HG02623 (cell line): Measurements from ENCODE around the gene HELZ2.
"Not testable (repeated sequence)": the region's sequence is repeated elsewhere in the genome, so short reads cannot be mapped to it uniquely, and the experiment has no call there.

Experiments
- ATAC-seq: cut with Tn5 transposase; IDR thresholded peaks from one replicate; pipeline ENCODE4 v1.9.1; 2021; ENCODE audit warnings: moderate library complexity; ENCODE audit not compliant: unreplicated experiment

HELZ2 gene, protein sequence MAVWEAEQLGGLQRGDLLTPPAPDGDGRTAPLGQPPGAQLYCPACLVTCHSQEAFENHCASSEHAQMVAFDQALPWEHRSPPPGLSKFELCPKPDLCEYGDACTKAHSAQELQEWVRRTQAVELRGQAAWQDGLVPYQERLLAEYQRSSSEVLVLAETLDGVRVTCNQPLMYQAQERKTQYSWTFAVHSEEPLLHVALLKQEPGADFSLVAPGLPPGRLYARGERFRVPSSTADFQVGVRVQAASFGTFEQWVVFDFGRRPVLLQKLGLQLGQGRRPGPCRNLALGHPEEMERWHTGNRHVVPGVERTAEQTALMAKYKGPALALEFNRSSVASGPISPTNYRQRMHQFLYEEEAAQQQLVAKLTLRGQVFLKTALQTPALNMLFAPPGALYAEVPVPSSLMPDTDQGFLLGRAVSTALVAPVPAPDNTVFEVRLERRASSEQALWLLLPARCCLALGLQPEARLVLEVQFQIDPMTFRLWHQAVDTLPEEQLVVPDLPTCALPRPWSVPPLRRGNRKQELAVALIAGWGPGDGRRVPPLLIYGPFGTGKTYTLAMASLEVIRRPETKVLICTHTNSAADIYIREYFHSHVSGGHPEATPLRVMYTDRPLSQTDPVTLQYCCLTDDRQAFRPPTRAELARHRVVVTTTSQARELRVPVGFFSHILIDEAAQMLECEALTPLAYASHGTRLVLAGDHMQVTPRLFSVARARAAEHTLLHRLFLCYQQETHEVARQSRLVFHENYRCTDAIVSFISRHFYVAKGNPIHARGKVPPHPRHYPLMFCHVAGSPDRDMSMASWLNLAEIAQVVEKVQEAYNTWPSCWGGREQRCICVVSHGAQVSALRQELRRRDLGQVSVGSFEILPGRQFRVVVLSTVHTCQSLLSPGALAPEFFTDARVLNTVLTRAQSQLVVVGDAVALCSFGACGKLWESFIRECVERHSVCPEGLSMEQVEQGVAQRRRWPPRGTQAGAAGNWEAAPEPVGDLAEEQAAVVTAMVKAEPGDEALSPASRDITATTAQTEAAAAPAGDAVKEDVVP (N-terminal part only)

DNA sequence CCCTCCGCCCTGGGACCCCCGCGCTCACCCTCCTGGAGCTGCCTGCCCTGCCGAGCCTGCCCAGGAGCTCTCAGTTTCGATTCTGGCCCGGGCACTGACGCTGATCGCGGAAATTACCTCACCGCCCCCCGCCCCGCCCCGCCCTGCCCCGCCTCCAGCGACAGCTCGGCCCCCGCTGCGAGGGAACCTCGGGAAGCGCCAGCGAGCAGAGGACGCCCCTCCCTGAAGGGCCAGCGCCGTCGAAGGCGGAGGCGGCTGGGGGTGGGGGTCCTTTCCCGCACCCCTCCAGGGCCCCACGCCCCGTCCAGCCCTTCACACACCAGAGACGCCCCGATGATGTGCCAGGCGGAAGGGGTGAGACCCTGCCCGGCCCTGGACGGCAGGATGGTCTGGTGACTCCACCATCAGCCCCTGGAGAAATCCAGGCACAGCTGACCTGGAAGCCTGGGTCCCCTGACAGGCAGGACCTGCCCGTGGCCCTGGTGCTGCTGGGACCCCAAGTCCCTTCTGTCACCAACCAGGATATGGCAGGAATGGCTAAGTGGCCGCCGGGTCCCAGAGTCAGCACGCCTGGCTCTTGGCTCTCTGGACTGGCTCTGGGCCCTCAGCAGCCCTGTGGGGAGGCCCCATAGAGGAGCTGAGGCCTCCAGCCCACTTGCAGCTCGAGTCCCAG, at the start of gene HELZ2:
HELZ2 (minus strand) TSS at position 84 of the 673 bp plus-strand sequence. CDS start 1,854 bp downstream, outside the sequence.
- no peak for ATAC-seq

DNA sequence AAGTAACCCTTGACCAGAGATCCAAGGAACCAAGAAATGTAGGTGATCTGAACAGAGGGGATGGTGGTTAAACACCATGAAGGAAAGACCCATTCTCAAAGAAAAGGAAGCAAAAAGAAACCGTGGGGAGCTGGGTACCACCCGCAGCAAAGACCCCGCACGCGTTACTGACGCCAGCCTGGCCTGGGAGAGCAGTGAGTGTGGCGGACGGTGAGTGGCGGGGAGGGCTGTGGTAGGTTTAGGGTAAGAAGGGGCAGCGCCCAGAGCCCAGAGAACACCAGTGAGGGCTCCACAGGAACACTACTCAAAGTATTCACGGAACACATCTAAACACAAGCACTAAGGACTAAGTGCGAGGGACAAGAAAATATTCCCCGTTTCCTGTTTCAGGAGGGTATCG, 48.7 kb upstream of the HELZ2 start:
- no peak for ATAC-seq

DNA sequence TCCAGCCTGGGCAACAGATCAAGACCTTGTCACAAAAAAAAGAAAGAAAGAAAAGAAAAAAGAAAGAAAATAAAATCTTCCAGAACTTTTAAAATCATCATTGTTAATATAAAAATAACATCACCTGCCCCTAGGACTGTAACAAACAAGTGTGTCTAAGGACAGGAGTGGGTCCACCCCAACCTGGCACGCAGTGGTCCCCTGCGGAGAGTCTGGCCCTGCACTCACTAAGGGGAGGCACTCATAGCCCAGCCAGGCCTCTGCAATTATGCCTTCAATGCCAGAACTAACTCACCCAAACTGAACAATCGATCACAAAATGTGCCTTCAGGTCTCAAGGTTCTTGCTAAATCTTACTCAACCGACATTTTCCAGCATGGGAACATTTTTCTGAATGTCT, 48.1 kb upstream of the HELZ2 start:
- no peak for ATAC-seq

DNA sequence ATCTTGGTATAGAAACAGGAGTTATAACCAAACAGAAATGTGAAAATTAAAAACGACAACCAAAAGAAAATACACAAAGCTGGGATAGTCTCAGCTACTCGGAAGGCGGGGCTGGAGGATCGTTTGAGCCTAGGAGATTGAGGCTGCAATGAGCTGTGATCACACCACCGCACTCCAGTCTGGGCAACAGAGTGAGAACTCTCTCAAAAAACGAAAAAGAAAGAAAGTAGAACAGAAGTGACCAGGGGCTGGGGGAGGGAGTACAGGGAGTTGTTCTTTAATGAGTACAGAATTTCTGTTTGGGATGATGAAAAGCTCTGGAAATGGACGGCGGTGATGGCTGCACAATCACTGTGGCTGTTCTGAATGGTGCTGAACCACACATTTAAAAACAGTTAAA, 47.0 kb upstream of the HELZ2 start:
- ATAC-seq: no peak

DNA sequence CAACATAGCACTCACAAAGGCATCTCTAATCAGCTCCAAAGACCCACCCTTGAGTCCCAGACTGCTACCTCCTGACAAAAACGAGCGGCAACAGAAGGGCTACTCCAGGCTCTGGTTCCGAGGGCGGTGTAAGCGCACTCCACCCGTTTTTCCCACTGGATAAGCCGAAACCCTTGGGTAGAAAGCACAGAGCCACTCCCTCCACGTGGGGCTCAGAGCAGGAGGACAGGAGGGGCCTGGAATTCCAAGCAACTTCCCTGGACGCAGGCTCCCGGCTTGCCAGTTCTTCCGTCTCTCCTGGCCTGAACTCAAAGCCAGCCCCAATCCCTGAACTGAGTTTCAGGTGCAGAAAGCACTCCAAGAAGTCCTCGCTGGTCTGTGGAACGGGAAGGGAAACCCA, 45.5 kb upstream of the HELZ2 start:
- ATAC-seq: no peak

DNA sequence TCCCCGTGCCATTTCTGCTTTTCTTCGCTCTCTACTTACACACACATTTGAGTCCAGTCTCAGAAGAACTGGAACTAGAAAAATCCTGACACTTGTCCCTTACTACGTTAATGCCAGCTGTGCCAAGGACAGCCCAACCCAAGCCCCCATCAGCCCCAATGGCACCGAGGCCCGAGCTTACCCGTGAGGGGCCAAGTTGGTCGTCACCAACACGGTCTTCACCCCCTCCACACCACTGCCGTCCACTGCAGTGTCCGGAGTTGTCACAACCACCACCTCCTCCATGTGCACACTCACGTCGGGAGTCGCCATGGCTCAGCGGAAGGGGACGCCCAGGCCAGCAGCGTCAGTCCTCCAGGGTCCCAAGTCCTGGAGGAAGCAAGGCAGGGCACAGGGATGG, 45.0 kb upstream of the HELZ2 start:
- no peak for ATAC-seq

DNA sequence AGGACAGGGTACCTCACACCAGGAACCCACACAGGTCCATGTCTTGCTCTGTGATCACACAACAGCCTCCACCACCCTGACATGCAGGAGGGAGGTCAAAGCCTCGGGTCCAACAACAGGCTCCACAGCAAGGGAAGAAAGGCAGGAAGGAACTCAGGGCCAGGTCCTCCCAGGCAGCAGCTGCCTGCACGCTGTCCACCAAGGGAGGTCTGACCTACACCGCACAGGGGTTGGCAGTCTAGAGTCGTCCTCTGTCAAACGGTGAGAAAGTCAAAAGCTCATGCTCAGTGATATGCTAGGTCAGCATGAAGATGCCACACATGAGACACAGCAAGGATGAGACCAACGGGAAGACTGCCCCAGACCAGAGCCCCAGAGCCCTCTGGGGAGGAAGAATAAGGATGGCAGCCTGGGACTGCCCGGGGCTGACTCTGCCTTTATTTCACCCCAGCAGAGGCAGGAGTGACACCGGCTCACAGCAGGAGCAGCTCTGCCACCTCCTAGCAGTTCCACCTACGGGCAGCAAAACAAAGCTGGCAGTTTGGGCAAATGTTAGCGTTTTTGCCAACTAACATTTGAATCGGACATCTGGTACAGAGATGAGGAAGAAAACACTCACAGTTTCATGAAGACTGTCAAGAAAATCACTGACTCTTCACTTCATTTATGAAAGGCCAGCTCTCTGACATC, 44.4 kb upstream of the HELZ2 start:
- ATAC-seq: no peak

DNA sequence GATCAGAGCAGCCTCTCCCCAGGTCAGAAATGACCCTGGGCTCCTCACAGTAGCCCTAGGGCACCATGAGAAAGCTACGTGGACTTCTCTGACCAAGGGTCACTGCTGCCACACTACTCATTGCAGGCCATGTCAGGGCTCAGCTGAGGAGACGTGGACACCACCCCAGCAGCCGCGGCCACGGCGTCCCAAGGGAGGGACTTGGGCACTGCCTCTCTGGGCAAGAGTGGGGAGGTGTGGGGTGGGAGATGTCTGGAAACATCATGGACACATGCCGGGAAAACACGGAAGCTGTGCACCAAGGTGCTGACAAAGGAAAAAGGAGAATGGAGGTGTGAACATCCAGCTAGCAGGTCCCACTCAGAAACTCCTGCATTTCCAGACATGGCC, 43.8 kb upstream of the HELZ2 start:
- no peak for ATAC-seq

DNA sequence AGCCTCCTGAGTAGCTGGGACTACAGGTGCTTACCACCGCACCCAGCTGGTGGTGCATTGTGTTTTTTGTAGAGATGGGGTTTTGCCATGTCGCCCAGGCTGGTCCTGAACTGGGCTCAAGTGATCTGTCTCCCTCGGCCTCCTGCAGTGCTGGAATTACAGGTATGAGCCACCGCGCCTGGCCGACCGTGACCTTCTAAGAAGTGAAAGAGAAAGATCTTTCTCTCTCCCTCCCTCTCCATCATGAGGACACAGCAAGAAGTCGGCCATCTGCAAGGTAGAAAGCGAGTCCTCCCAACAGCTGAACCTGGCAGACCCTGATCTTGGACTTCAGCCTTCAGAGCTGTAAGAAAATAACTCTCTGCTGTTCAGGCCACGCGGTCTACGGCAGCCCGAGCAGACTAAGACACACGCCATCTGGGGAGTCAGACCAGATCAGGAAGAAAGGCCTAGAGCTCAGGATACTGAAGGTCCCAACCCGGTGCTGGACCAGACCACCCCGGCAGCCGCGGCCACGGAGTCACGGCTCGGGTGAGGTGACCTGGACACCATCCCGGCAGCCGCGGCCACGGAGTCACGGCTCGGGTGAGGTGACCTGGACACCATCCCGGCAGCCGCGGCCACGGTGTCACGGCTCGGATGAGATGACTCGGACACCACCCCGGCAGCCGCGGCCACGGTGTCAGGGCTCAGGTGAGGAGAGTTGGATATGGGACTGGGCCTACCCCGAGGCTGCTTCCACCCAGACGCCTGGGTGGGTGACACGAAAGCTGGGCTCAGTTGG, 43.2 kb upstream of the HELZ2 start:
- ATAC-seq: no peak

DNA sequence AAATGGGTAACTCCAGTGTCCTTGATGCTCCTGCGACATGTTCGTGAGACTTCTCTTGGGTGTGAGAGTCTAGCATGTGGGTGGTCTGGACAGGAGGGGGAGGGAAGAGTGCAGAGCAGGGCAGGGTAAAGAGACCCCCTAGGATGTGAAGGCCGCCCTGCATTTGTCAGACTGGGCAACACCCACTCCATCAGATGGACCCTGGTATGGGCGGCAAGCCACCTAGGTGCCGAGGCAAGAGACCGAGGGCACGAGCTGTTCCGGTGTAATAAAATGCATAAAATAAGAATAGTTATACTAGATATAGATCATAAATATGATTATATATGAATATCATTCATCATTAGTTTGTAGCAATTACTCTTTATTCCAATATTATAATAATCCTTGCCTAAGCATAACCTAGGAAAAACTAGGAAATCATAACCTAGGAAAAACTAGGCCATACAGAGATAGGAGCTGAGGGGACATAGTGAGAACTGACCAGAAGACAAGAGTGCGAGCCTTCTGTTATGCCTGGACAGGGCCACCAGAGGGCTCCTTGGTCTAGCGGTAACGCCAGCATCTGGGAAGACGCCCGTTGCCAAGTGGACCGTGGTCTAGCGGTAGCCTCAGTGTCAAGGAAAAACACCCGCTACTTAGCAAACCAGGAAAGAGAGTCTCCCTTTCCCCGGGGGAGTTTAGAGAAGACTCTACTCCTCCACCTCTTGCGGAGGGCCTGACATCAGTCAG, 40.0 kb upstream of the HELZ2 start:
- not testable (repeated sequence) for ATAC-seq

DNA sequence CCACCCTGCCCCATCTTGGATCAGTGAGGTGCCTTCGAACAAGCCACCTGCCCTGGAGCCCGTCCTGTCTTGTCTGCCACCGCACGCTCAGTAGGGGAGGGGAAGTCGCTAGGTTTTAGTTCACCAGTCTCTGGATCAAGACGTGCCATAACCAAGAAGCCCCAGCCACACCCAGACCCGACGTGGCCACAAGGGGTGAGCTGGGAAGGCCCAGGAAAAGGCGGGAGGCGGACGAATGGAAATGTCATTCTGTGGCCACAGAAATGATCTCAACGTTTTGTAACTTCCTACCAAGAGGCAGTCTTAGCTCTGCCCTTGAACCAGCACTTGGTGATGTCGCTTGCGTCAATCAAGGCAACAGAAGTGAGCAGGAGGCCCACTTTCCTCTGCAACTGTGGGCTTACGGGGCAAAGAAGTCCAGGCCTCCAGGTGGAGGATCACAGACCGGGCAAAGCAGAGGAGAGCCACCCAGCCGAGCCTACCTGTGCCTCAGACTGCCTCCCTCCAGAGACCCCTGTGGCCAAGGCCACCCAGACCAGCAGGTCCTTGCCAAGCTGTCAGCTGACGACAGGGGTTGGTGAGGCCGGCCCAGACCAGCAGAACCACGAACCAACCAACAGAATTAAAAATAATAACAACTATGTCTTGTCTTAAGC, 38.4 kb upstream of the HELZ2 start:
- ATAC-seq: no peak

DNA sequence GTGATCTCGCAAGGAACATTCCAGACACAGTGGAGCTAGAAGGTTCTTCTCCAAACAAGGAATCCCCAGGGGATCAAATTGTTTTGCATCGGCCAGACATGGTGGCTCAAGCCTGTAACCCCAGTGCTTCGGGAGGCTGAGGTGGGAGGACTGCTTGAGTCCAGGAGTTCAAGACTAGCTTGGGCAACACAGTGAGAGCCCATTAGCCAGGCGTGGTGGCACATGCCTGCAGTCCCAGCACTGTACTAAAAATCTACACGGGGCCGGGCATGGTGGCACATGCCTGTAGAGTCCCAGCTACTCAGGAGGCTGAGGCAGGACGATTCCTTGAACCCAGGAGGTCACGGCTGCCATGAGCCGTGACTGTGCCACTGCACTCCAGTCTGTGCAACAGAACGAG, 37.6 kb upstream of the HELZ2 start:
- no peak for ATAC-seq

DNA sequence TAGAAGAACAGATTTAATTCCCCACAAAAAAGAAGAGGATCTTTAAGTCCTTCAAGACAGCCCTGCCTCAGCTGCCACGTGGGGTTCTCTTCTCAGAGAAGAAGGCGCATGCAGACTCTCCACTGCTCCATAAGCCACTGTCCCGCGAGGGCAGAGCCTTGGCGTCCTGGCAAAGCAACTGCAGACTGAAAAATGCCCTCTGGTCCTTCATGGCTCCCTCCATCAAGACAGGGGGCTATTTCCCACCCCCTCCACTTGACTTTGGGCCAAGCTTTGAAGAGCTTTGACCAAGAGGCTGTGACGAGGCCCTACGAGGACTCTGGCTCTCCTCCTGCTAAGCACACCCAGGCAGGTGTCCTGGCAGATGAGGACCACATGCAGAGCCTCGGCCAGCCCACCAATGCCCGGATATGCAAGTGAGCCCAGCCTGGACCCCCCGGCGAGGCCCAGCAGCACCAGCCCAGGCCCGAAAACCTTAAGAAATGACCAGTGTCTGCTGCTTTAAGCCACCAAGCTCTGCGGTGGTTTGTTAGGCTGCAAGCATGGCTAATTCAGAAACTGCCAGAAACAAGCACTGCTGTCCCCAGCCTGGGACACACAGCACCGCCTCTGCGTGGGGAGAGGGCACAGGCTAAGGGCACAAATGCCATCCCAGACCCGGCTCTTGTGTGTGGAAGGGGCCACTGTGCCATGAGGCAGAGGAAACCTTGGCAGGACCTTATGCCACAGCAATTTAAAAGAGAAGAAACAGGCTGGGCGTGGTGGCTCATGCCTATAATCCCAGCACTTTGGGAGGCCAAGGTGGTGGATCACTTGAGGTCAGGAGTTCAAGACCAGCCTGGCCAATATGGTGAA, 36.8 kb upstream of the HELZ2 start:
- no peak for ATAC-seq

DNA sequence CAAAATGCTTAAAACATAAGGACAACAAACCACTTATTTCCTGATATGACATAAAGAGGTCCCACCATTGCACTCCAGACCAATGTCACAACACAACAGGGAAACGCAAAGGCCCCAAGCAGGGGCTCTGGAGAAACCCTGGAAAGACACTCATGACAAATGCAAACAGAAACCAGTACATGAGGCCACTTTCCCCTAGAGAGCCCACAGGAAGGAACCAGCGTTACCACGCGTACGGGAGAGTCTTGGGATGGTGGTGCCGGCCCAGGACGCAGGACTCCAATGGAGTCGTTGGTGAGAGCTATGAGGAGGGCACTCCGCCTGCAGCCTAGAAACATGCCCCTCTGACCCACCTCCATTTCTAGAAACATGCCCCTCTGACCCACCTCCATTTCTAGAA, 32.6 kb upstream of the HELZ2 start:
- ATAC-seq: no peak

DNA sequence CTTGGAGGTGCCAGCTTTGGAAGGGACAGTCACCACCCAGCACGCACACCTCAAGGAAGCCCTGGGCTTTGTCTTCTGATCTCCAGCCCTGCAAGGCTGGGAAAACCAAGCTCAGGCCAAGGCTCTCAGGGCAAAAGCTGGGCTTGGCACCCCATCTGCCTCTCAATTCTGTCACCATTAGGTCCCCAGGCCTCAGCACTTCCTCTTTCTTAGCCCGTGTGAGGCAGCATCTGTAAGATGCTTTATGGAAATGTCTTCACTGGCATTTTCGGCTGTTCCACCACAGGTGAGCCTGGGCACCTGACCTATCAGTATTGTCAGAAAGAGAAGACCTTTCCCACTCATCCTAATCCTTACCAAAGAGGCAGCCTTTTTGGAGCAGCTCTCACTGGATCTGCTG, 28.3 kb upstream of the HELZ2 start:
- no peak for ATAC-seq

DNA sequence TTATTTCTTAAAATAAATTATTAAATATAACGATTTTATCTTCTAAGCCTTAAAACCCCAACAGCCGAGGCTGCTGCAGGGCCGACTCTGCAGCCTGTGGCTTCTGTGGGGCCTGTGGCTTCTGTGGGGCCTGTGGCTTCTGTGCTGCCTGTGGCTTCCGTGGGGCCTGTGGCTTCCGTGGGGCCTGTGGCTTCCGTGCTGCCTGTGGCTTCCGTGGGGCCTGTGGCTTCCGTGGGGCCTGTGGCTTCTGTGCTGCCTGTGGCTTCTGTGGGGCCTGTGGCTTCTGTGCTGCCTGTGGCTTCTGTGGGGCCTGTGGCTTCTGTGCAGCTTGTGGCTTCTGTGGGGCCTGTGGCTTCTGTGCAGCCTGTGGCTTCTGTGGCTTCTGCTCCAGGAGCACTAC, 27.6 kb upstream of the HELZ2 start:
- not testable (repeated sequence) for ATAC-seq

DNA sequence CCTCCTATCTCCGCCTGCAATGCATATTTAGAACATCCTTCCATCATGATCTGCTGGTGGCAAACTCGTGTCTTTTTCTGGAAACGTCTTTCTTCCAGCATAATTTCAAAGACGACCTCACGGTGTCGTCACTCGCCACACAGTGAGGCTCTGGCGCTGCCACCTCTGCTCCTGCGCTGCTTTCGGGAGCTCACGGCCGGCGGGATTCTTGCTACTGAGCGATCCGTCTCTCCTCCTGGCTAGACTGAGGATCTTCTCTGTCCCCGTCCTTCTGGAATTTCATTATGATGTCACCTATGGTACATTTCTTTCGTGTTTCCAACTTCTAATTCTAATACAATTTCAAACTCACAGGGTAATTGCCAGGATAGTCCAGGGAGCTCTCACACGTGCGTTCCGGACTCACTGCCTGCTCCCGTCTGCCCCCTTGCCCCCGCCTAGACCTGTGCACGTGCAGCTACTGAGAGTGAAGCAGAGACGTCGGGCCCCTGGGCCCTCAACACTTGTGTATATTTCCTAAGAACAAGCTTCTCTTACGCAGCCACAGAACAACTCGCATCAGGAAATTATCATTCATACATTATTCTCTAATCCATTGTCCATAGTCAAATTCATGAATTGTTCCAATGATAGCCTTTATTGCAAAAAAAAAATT, 25.5 kb upstream of the HELZ2 start:
- no peak for ATAC-seq
